DMS153 (cell line): ENCODE measurements around the gene DGCR8.

Source experiments
- DNase-seq: peaks from one replicate; lab custom pipeline; 2025; lab: John Stamatoyannopoulos, UW

DGCR8 gene

GRCh38 chr22:20125201-20126174, 45.4 kb downstream of the DGCR8 start:
- no peak for DNase-seq

- DNase-seq, result no peak
Measured at GRCh38 chr22:20126284-20127029, 46.4 kb downstream of the DGCR8 start.

GRCh38 chr22:20127318-20127868, 47.4 kb downstream of the DGCR8 start:
- DNase-seq, result no peak

DNA sequence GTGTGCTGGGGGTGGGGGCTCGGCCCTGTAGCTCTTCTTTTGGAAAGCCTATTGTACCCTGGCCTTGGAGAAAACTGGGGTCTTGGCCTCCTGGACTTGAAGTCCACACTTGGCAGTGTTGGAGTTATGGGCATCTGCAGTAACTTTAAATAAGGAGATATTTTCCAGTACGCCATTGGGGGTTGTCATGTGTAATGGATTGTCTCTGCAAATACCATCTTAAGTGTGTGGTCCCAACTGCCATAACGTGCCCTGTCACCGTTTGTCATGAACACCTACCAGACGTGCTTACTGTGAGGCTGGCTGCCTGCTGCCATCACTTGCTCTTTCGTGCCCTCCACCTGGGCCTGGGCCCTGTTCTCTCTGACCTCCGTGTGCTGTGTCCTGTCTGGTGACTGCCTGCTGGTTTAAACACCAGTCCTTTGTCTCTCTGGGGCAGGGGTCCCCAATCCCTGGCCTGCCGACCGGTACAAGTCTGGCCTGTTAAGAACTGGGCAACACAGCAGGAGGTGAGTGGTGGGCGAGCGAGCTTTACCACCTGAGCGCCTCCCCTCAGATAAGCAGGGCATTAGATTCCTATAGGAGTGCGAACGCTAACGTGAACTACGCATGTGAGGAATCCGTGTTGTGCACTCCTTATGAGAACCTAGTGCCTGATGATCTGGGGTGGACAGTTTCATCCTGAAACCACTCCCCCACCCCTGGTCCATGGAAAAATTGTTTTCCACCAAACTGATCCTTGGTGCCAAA, 48.0 kb downstream of the DGCR8 start:
- DNase-seq, result no peak

DNA sequence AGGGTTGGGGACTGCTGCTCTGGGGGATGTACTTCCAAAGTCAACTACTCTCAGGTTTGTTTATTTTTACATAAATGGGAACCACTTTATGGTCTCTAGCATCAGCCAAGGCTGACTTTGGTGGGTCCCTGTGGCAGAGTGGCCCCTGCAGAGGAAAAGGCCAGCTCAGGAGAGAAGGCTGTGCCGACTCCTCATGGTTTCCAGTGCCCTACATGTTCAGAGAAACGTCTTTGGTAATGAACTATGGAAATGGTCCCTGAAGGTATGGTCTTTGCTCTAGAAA, 48.5 kb downstream of the DGCR8 start:
- no peak for DNase-seq

- DNase-seq, result peak; percentile 26
Measured at GRCh38 chr22:20128902-20129746, 49.1 kb downstream of the DGCR8 start.

DNA sequence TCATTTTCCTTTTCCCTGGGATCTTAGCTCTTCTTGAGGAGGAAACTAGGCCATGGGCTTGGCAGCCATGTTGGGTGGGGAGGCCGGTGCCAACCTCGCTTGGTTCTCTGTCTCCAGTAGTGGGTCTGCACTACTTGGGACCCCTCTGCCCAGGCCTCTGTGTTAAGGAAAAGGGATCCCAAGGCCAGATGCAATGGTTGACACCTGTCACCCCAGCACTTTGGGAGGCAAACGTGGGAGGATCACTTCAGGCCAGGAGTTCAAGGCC, 49.6 kb downstream of the DGCR8 start:
- no peak for DNase-seq

DNA sequence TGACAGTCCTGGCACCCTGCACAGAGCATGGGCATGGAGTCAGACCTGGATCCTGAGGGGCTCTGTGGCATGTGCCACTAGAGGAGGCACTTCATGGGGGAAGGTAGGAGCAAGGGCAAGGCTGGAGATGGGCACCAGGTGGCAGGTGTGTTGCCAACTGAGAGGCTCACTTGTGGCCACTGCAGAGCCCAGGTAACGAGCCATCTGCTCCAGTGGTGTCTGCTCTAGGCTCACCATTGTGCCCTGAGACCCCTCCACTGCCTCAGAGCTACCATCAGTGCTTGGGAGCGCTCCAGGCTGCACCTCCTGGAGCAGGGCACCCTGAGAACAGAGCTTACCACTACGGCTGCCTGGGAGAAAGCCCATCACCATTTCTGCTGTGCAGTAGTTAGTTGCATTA, 50.3 kb downstream of the DGCR8 start:
- DNase-seq, result peak; percentile 57

DNA sequence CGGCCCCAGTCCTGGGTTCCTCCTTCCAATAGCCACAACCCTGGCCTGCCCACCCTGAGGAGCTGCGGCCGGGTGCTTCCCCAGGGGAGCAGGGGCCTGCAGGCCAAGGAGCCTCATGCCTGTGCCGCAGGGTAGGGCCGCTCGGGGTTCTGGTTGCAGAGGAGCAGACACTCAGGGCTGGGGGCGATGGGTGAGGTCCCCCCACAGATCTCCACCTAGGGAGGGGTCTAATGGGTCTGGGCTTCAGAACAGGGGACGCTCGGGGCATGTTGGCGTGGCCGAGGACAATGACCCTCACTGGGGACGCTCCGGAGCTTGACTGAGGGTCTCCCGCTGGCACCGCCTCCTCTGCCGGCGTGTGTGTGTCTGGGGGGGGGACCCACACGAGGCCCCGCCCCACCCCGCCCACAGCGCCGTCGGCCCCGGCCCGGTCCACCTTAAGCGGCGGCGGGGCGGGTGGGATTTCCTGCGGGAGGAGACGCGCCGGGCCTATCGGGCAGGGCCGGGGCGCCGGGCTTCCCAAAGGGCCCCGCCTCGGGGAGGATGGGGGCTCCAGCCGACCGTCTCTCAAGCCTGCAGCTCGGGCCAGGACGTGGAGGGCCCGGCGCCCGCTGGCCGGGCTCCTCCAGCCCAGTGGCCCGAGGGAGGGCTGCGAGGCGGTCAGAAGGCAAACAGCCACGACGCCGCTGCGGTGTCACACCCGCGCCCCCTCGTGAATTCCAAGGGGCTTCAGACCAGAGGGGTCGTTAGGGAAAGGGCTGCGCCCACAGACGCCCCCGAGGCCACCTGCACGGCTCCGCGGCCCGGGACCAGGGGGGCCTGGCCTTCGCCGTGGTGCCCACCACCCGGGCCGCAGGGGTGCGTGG, 50.9 kb downstream of the DGCR8 start:
- peak; percentile 19 for DNase-seq

- DNase-seq, result no peak
Measured at GRCh38 chr22:20131597-20131858, 51.5 kb downstream of the DGCR8 start, which contains the start of gene ZDHHC8. Gene ZDHHC8 (plus strand): TSS chr22:20131804. CDS start chr22:20131948, 144 bp downstream.

DNA sequence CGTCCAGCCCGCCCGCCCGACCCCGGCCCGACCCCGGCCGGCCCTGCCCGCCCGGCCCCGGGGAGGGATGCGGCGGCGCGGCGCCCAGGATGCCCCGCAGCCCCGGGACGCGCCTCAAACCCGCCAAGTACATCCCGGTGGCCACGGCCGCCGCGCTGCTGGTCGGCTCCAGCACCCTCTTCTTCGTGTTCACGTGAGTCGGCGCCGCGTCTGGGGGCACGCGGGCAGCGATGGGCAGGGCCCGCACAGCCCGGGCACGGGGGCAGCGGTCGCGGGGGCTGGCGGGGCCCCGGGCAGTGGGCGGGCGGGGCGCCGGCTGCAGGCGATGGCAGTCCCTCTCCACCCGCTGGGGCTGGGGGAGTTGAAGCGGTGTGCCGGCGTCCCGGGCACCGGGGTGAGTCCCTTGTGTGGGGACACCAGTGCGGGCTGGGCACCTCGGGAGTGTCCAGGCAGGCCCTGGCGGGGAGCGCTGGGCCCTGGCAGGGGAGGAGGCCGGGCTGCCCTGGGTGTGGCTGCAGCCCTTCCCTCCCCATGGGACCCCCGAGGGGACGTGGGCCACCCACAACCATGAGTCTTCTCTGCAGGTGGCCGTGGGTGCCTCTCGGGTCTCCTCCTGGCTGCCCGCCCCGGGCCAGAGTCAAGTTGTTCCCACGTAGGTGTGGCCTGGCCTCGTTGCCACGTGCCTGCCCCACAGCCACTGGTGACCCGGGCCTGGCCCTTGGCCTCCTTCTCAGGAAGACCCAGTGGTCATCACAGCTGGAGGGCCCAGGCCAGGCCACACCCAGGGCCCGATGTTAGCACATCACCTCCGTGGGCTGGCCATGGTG, 52.0 kb downstream of the DGCR8 start:
- DNase-seq, result no peak

DNA sequence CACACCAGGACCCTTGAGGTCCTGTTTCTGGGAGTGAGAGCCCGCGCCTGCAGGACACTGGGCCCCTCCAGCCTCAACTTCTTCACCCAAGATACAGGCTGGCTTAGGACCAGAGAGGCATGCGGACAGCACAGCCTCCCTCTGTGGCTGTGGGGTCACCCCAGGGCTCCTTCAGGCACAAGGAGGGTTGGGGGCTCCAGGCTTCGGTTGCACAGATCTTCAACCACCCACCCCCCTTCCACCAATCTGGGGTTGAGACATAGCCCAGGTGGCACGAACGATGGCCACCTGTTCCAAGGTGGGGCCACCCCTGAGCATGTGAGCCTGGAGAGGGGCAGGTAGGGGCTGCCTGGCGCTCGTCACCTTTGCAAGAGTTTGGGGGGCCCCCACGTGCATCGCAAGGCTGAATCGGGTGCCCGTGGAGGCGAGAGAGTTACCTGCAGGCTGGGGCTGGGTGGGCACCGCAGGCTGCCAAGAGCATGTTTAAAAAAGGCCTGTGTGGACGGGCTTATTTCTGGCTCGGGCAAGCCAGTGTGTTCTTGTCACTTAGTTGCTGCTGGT, 52.7 kb downstream of the DGCR8 start:
- no peak for DNase-seq

DNA sequence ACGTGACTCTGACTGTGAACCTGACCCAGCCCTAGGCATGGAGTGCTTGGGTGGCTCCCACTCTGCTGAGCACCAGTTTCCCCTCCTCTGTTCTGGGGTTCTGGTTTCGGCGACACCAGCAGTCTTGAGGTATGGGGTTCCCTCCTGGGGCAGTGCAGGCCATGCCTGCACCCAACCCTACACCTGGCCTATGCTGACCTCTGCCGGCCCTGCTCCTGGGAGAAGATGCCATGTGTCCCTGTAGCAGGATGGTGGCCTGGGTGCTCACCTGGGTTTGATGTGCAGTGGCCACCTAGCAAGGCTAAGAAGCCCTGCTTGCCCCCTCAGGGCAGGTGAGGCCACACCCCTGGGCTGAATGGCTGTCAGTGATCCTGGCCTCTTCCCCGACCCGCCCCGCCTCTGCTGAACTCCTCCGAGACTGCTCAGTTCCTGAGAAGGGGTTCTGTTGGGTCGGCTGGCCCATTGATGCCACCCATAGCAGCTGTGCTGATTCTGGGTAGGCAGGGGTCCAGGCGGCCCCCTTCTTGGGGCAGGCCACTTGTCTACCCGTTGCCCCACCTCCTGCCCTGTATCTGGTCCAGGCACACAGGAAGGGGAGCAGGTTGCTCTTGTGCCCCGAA, 54.0 kb downstream of the DGCR8 start:
- no peak for DNase-seq

DNA sequence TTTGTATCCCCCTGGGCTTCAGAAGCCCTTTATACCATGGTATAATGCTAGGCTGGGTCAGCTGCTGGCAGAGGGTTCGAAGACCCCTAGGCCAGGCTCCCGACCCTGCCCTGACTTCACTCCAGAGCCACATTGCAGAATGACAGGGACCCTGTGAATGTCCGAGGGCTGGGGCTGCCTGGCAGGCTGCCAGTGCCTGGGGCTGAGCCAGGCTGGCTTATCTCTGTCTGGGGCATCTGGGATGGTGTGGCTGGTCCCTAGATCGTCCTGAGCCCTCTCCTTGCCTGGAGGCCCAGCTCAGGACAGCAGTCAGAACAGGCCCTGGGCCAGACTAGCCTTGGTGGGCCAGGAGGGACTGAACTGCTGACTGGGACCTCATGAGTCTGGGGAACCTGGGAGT, 55.2 kb downstream of the DGCR8 start:
- no peak for DNase-seq

DNA sequence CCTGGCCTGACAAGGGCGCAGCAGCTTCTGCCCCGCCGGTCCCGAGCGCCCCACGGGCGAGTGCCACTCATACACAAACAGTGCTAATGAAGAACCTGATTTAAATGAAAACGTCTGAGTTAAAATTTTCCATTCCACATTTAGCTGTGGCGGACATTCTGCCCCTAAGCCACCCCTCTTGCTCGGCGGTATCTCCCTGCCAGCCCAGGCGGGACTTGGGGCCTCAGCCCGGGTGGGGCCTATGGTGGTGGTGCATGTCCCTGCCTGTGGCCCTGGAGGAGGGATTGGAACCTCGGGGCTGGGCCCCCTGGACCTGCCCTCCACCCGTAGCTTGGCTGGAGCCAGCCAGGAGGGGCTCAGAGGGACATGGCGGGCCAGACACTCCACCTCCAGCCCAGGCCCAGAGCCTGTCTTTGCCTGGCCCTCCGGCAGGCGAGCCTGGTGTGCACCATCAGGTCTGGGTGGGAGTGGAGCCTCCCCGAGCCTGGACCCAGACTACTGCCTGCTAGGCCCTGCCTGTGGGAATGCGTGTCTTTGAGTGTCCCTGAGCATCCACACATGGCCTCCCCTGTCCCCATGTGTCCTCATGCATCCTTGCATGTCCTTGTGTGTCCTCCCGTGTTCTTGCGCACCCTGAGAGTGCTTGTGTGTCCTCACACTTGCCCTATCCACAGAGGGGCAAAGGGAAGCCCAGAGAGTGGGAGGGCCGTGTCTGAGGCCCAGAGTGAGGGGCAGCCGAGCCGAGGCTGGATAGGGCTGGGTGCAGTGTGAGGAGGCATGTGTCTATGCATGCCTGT, 56.0 kb downstream of the DGCR8 start:
- DNase-seq, result no peak

GRCh38 chr22:20136603-20136873, 56.5 kb downstream of the DGCR8 start:
- DNase-seq, result no peak

DNA sequence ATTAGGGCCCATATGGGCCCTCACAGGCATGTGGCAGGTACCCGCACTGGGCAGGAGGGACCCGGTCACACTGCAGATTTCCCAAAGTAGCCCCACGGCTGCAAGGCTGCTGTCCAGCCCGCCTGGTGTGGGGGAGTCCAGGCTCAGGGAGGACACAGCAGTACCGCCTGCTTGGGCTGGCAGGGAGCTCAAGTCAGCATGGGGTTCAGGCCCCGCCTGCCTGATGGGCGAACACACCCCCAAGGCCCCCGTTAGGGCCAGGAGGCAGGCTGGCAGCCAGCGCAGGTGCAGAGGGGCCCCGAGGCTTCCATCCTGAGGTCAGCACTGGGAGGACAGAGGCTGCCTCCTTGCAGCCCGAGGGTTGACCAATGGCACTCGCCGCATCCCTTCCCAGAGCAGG, 57.1 kb downstream of the DGCR8 start:
- no peak for DNase-seq

- no peak for DNase-seq
Measured at GRCh38 chr22:20137671-20138416, 57.8 kb downstream of the DGCR8 start.
